Esophagus muscularis mucosa (tissue), 4 donors: ENCODE data around the gene KRT38. TPM values are rescaled to one million over a fixed set of nuclear protein-coding genes. Genes with fewer than 3 reads are reported as not detected.

Source experiments
- DNase-seq: peaks from one replicate; pipeline ENCODE4 v3.0.0-alpha.2; 2017; ENCODE audit errors: extremely low spot score
- H3K27ac ChIP-seq, 4 donors: fragments of 200-600 bp; sonication (generic); replicated peaks in 1 of 4; 1 replicate in 3 of 4; 2 replicates in 1 of 4; pipeline ENCODE4 v1.5.1; 2016 to 2019; ENCODE audit warnings: mild to moderate bottlenecking in 1 of 4
- H3K27me3 ChIP-seq, 4 donors: fragments of 200-600 bp; sonication (generic); one replicate each; pipeline versions ENCODE4 v1.5.1 to v1.6.0; 2016 to 2019
- H3K36me3 ChIP-seq, 4 donors: fragments of 200-600 bp; sonication (generic); one replicate each; pipeline ENCODE4 v1.5.1; 2016 to 2019
- H3K4me1 ChIP-seq, 4 donors: fragments of 200-600 bp; sonication (generic); one replicate each; pipeline ENCODE4 v1.5.1; 2016 to 2019
- H3K4me3 ChIP-seq, 4 donors: fragments of 200-600 bp; sonication (generic); 1 replicate in 2 of 4; 2 replicates in 2 of 4; pipeline ENCODE4 v1.5.1; 2016 to 2019; ENCODE audit warnings: mild to moderate bottlenecking in 4 of 4, moderate library complexity in 1 of 4
- H3K9me3 ChIP-seq, 4 donors: fragments of 200-600 bp; sonication (generic); 1 replicate in 3 of 4; 2 replicates in 1 of 4; pipeline ENCODE4 v1.5.1; 2016 to 2019
- EP300 ChIP-seq: sonication (generic); formaldehyde crosslinking; IDR thresholded peaks from one replicate; pipeline ENCODE4 v1.6.1; 2017; ENCODE audit warnings: antibody characterized with exemption
- POLR2A ChIP-seq: fragments of 450-650 bp; IDR thresholded peaks from one replicate; pipeline ENCODE4 v1.6.1; 2017; ENCODE audit warnings: antibody characterized with exemption, moderate library complexity, mild to moderate bottlenecking, low read depth
- POLR2AphosphoS5 ChIP-seq, 2 donors: sonication (generic); formaldehyde crosslinking; IDR thresholded peaks; one replicate each; pipeline ENCODE4 v1.6.1; 2017; ENCODE audit warnings: antibody characterized with exemption in 2 of 2
- WGBS: methylation state at CpG from one replicate; pipeline ENCODE4 v1.1.5; 2018; 5-methylcytosine and 5-hydroxymethylcytosine counted together
- intact Hi-C: fragments of 100-400 bp; cut with DNase I; formaldehyde crosslinking; loops from one replicate; pipeline ENCODE4 v1.15.1; 2023
- small RNA-seq, 3 donors: library from RNA; depleted of rRNA; stranded (forward); fragments of <200 nt; gene quantifications; one replicate each; pipeline ENCODE3, GENCODE V24; 2016
- total RNA-seq, 4 donors: library from RNA; depleted of rRNA; stranded (reverse); fragments of >200 nt; gene quantifications; one replicate each; pipeline versions ENCODE4 v1.1.0 to v1.2.1, GENCODE V29; 2016
- TF ChIP-seq, protein P1 (sequence below), 3 experiments: fragments of 200-600 bp in 2 of 3; fragments of 450-650 bp in 1 of 3; sonication (generic) in 2 of 3; IDR thresholded peaks; one replicate each; pipeline ENCODE4 v1.5.1; 2017 to 2019; ENCODE audit warnings: antibody characterized with exemption in 3 of 3, mild to moderate bottlenecking in 2 of 3, moderate library complexity in 1 of 3

The KRT38 gene
- total RNA-seq, 4 donors from 2014 or later: not detected

DNA sequence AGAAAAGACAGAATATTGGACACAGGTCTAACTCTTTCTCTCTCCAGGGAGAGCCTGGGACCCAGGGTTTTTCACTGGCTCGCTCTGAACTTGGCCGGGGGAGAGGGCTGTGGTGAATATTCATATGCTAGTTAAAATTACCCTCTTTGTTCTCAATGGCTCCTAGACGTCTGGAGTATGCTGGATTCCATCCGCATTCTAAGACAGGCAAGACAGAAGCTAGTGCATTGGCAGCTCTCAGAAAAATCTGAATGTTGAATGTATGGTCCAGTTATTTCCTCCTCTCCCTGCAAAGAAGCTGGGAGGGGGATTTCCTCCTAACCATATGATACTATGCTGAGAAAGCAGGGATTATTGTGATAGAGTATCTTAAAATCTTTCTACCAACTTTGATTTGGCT, 53.1 kb downstream of the KRT38 start:
- H3K27ac ChIP-seq: no peak overlapping the region
- WGBS: 72% methylated on average over 4 of the region's 4 CpGs
- no peaks in the 10 kb centered on the region for H3K36me3 ChIP-seq
- no peaks in the 10 kb centered on the region for H3K4me1 ChIP-seq
- no peaks in the 10 kb centered on the region for H3K27me3 ChIP-seq
- no peak overlapping the region for H3K4me3 ChIP-seq
- peaks cover 0 to 15% (median 13%) of the 10 kb centered on the region in 4 donors for H3K9me3 ChIP-seq
- intact Hi-C loops: no loop called here
- no peak for TF ChIP-seq EP300
- TF ChIP-seq, protein P1, sequence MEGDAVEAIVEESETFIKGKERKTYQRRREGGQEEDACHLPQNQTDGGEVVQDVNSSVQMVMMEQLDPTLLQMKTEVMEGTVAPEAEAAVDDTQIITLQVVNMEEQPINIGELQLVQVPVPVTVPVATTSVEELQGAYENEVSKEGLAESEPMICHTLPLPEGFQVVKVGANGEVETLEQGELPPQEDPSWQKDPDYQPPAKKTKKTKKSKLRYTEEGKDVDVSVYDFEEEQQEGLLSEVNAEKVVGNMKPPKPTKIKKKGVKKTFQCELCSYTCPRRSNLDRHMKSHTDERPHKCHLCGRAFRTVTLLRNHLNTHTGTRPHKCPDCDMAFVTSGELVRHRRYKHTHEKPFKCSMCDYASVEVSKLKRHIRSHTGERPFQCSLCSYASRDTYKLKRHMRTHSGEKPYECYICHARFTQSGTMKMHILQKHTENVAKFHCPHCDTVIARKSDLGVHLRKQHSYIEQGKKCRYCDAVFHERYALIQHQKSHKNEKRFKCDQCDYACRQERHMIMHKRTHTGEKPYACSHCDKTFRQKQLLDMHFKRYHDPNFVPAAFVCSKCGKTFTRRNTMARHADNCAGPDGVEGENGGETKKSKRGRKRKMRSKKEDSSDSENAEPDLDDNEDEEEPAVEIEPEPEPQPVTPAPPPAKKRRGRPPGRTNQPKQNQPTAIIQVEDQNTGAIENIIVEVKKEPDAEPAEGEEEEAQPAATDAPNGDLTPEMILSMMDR (IDR thresholded peaks at IDR 0.05): no peak
- TF ChIP-seq POLR2A: no peak
- no peak for TF ChIP-seq POLR2AphosphoS5 (IDR thresholded peaks at IDR 0.05)
- DNase-seq: no peak

DNA sequence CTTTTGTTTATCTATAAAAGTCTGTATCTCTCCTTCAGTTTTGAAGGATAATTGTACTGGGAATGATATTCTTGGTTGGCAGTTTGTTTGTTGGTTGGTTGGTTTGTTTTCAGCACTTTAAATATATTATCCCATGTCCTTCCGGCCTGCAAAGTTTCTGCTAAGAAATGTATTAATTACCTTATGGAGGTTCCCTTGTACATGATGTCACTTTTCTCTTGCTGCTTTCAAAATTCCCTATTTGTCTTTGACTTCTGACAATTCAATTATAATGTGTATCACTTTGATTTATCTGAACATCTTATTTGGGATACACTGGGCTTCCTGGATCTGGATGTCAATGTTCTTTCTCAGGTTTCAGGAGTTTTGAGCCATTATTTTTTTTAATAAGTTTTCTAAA, 54.6 kb downstream of the KRT38 start:
- Histone ChIP-seq H3K27ac (no peak overlapping the region), H3K27me3 (no peaks in the 10 kb centered on the region), H3K4me3 (no peak overlapping the region), H3K4me1 (no peaks in the 10 kb centered on the region), H3K36me3 (no peaks in the 10 kb centered on the region), H3K9me3 (peaks cover 0 to 15% (median 13%) of the 10 kb centered on the region in 4 donors)
- TF ChIP-seq, protein P1 (IDR thresholded peaks at IDR 0.05): no peak
- no peak for TF ChIP-seq POLR2A
- no peak for TF ChIP-seq POLR2AphosphoS5 (IDR thresholded peaks at IDR 0.05)
- no peak for TF ChIP-seq EP300
- intact Hi-C loops: no loop called here
- WGBS: 94% methylated on average over 1 of the region's 1 CpG
- DNase-seq: no peak

Small RNA genes lying within 50 kb of the gene (small RNA-seq; reads per million reads assigned to genes)
- gene RNU2-32P: 0 to 0.08 (median 0) reads per million in 3 donors

Other genes starting within 250 kb of the KRT38 start
- gene KRTAP9-2, start 214.3 kb downstream of the KRT38 start, total RNA-seq: not detected
- not detected for gene KRTAP9-3, start 208.5 kb downstream of the KRT38 start, total RNA-seq
- gene KRTAP9-8, start 203.0 kb downstream of the KRT38 start, total RNA-seq: not detected
- gene KRTAP9-4, start 191.3 kb downstream of the KRT38 start, total RNA-seq: not detected
- gene KRTAP9-9, start 185.6 kb downstream of the KRT38 start, total RNA-seq: not detected
- not detected for gene KRTAP9-6, start 175.6 kb downstream of the KRT38 start, total RNA-seq
- gene KRTAP9-7, start 165.3 kb downstream of the KRT38 start, total RNA-seq: not detected
- gene KRTAP29-1, start 138.1 kb downstream of the KRT38 start, total RNA-seq: not detected
- not detected for gene KRTAP16-1, start 131.7 kb downstream of the KRT38 start, total RNA-seq
- gene KRTAP17-1, start 125.3 kb downstream of the KRT38 start, total RNA-seq: not detected
- gene KRT33A, start 90.2 kb downstream of the KRT38 start, total RNA-seq: not detected
- not detected for gene KRT33B, start 71.2 kb downstream of the KRT38 start, total RNA-seq
- gene KRT34, start 58.7 kb downstream of the KRT38 start, total RNA-seq: not detected
- gene KRT31, start 43.4 kb downstream of the KRT38 start, total RNA-seq: not detected
- not detected for gene KRT37, start 16.4 kb downstream of the KRT38 start, total RNA-seq
- not detected for gene KRT32, start 26.4 kb upstream of the KRT38 start, total RNA-seq
- not detected for gene KRT35, start 40.2 kb upstream of the KRT38 start, total RNA-seq
- not detected for gene KRT36, start 48.9 kb upstream of the KRT38 start, total RNA-seq
- 10 to 100 TPM in 1 of 4 donors, under 1 TPM in 2, not detected in 1; 0.39 to 23.3 (median 0.52) TPM for gene KRT13, start 64.6 kb upstream of the KRT38 start, total RNA-seq
- 1 to 10 TPM in 1 of 4 donors, not detected in 3; 3.3 TPM for gene KRT15, start 77.9 kb upstream of the KRT38 start, total RNA-seq
- gene KRT19, start 87.3 kb upstream of the KRT38 start, total RNA-seq: 1 to 10 TPM; 2.1 to 5.7 (median 3.1) TPM
- not detected for gene KRT9, start 131.1 kb upstream of the KRT38 start, total RNA-seq
- 1 to 10 TPM in 1 of 4 donors, not detected in 3; 2.9 TPM for gene KRT14, start 145.9 kb upstream of the KRT38 start, total RNA-seq
- gene KRT16, start 171.8 kb upstream of the KRT38 start, total RNA-seq: 1 to 10 TPM in 1 of 4 donors, not detected in 3; 1.7 TPM
- 1 to 10 TPM in 2 of 4 donors, under 1 TPM in 1, not detected in 1; 0.58 to 5.6 (median 1.2) TPM for gene KRT17, start 183.6 kb upstream of the KRT38 start, total RNA-seq
- gene EIF1, start 247.9 kb upstream of the KRT38 start, total RNA-seq: 100 to 1,000 TPM; 158 to 426 (median 207) TPM